T-helper 2 cell (primary cell): ENCODE data around the gene HCFC1R1.
A peak's percentile ranks its signal among the peaks of the same experiment; 100 is the strongest.

Experiments
- DNase-seq, 5 experiments: peaks; one replicate each; pipeline versions ENCODE4 v3.0.0 to v3.0.0-alpha.2; 2012 to 2022

Gene HCFC1R1

DNA sequence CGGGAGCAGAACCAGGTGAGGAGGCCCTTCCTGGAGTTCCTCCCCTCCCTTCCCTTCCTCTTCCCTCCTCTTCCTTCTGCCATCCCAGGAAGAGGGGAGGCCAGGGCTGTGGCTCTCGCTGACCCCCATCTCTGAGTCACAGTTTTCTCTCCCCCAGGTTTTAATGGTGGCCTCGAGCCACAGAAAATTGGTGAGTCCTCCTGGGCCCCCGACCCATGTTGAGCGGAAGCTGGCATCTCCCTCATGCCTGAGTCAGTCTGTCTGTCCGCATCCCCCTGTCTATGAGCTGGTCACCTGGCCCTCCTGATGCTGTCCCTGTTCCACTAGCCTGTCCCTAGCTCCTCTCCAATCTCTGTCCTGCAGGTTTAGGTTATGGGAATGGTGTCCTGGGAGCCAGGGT, 23.8 kb downstream of the HCFC1R1 start:
- DNase-seq = no peak

DNA sequence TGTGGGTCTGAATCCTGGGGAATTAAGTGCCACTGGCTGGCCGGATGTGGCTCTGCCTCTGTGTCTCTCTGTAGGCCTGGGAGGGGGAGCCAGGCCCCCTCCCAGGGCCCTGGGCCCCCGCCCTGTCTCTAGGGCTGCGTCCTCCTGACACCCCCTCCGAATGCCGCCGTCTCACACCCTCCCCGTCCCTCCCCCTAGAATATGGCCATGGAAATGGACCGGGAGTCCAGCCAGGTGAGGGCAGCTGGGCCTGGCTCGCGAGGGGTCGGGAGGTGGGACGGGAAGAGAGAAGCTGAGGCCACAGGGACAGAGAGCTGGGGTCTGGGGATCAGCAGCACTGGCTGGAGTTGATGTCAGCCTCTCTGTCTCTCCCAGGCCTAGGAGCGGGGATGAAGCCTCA, 27.4 kb downstream of the HCFC1R1 start:
- no peak for DNase-seq

DNA sequence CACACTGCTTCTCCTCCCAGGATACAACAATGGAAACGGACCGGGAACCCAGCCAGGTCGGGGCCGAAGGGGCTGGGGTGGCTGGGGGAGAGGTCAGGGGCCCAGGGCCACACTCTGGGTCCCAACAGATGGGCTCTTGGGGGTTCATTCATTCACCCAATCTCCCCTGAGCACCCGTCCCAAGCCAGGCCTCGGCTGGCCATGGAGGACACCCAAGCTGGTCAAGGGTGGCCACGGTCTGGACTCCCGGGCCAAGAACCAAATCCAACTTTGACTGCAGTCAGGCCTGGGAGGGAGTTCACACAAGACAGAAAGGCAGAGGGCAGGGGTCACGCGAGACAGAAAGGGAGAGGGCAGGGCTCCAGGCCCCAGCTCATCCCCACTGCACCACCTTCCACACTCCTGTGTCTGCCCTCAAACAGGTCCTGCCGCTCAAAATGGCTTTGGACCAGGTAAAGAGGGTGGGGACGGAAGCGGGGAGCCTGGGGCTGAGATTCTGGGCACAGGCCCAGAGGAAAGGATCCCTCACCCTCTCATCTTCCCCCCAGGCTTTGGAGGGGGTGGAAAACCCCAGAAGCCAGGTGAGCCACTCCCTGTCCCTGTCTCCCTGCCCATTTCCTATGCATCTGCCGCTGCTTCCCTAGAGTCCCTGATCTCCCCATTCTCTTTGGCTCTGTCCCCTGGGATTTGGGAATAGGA, 31.2 kb downstream of the HCFC1R1 start:
- DNase-seq = no peak

DNA sequence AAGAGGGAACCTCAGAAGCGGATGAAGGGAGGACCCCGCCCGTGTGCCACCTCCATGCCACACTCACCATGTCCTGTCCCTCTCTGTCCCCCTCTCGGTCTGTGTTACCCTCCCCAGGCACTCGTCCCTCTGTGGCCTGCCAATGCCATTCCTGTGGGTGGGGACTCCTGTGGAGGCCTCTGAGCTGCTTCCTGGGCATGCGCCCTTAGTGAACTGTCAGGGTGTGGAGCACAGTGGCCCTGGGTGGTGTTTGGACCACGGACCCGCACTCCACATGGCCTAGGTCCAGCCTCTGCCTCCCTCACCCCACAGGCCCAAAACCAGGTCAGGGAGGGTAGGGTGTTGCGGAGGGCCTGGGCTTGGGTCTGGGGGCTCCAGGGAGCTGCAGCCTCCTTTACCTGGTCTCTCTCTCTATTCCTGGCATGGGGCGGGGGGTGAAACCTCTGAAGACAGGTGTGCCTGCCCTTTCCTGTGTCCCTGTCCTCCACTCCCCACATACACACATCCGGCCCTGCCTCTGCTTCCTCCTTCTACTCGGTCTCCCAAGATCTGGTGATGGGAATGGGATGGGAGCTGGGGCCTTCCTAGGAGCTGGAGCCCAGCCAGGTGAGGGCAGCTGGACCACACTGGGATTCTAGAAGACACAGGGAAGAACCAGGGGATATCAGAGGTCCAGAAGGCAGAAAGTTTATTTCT, 32.0 kb downstream of the HCFC1R1 start:
- DNase-seq = no peak

DNA sequence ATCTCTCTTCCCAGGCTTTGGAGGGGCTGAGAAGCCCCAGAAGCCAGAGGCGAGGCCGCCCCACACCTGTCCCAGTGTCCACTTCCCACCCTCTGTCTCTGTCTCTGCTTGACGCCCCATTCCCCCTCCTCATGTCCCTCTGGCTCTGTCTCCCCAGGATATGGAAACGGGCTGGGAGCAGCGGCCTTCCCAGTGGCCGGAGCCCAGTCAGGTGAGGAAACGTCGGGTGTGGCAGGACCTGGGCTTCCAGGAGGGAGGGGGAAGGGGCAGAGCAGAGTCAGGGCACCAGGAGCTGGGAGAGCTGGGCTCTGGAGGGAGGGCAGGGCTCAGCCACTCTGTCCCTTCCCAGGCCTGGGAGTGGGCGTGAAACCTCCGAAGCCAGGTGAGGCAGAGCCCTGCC, 32.9 kb downstream of the HCFC1R1 start:
- DNase-seq = no peak

DNA sequence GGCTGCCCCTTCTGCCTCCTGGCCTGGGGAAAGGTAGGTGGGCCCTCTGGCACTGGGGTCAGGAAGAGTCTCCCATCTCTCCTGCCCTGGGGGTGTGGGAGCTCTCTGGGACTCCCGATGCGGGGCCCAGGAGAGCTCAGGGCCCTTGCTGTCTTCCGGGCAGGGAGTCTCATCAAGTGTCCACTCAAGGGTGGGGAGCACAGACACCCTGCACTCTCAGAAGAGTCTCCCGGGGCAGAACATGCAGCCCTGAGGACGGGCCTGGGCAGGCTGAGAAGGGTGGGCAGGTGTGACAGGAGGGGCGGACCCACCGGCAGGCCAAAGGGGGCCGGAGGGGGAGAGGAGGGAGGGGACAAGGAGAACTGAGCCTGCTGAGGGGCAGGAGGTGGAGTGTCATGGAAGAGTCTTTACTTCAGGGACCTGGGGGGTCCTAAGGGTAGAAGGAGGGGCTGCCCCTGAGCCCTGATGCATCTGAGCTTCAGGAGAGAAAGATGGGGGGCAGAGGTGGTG, 35.1 kb downstream of the HCFC1R1 start:
- DNase-seq = no peak

DNA sequence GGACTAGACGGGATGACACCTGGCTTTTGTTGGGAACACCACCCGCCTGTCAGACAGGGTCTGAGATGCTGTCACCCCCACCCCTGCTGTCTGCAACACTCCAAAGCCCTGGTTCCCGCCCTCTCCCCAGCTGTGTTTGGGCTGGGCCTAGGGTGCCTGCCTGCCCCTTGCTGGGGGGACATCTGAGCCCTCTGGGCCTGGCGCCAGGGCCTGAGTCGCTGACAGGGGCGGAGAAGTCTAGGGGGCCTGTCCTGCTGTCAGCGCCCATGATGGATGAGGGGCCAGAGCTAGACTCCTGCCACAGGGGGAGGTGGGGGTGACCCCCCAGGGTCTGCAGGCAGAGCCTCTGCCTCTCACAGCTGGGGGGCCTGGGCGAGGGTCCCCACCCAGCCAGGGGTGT, 35.9 kb downstream of the HCFC1R1 start:
- no peak for DNase-seq

DNA sequence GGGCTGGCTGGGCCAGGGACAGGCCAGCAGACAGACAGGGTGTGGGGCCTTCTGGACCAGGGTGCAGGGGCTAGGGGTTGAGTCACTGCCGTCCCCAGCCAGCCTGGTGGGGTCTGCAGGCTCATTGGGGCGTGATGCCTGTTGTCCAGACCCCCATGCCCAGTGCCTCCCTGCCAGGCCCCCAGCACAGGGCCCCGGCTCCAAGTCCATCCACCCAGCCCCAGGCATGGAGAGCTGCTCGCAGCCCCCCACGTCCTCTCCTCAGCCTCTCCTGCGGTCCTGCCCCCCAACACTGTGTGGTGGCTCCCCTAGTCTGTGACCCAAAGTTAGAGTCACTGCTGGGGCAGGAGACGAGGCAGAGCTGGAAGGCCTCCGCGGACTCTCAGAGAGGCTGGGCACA, 36.5 kb downstream of the HCFC1R1 start:
- DNase-seq = no peak

DNA sequence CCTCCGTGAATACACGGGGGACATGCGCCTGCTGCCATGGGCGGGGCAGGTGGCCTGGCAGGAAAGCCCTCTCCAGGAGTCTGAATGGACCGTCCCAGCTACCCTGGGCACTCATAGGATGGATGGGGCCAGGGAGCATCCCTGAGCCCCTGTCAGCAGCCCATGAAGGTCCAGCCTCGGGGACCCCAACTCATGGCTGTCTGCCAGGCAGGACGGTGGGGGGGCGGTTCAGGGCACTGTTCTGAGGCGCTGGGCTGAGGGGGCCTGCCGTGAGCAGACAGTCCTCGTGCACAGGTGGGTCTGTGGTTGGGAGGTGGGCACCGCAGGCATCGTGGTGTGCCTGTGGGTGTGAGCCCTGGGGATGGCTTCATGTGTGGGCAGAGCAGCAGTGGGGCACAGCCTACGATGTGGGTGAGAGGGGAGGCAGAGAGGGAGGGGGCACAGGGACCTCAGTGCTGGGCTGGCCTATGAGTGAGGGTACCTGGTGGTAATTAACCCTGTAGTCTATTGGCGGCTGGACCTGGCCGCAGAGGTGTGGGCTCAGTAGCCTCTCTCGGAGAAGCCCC, 37.0 kb downstream of the HCFC1R1 start:
- no peak for DNase-seq

DNA sequence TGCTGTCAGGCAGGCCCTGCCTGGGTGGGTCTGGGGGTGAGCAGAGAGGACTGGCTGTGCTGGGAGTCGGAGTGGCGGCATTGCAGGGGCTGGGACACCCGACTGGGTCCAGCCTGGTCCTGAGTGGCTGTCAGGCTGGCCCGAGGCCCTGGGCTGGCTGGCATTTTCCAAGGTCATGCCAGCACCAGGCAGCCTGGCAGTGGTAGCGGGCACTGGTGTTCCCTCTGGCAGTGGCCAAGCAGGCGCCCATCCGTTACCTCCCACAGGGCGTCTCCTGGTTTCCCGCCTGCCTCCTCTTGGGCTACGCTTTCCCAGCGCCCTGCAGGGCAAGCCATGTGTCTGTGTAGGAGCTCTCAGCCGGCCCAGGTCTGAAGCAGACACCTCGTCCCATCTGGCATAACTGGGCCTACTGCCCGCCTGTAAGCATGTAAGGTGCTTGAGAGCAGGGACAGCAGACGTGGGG, 37.8 kb downstream of the HCFC1R1 start:
- DNase-seq = no peak

DNA sequence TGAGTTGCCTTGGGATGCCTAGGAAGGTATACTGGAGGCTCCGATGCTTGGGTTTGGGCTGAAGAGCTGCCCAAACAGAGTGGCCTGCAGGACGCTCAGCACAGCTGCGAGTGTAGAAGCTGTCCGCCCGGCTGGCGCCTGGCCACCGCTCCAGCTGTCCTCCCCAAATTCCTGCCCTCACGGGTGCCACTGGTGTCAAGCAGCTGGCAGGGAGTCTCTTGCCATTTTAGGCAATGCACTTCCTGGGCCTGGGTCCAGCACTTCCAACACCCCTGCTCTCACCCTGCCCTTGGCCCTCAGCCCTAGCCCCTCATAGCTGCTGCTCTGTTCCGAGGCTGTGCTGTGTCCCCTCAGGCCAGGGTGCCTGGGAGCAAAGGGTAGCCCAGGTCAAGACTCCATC, 38.3 kb downstream of the HCFC1R1 start:
- no peak for DNase-seq

DNA sequence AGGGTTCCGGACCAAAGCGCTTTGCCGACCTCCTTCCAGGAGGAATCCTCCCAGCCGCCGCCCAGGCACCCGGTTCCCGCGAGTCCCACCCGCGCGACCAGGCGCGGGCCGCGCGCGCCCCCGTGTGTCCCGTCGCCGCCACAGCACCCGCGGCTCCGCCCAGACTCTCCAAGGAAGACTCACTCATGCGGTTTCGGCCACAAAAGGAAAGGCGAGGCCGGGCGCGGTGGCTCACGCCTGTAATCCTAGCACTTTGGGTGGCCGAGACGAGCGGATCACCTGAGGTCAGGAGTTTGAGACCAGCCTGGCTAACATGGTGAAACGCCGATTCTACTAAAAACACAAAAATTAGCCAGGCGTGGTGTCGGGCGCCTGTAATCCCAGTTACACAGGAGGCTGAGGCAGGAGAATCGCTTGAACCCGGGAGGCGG, 40.0 kb downstream of the HCFC1R1 start:
- DNase-seq = peak; percentile 28 to 62 (median 53)

DNA sequence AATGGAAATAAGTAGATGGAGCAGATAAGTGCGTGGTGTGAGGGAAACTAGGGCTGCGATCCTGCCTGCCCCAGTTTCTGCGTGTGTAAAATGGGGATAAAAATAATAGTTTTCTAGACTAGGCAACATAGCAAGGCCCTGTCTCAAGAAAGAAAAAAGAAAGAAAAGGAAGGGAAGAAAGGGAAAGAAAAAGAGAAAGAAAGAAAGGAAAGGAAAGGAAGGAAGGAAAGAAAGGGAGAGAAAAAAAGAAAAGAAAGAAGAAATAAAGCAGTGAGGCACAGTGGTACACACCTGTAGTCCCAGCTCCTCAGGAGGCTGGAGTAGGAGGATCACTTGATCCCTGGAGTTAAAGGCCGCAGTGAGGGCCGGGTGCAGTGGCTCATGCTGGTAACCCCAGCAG, 41.3 kb downstream of the HCFC1R1 start:
- DNase-seq = no peak

DNA sequence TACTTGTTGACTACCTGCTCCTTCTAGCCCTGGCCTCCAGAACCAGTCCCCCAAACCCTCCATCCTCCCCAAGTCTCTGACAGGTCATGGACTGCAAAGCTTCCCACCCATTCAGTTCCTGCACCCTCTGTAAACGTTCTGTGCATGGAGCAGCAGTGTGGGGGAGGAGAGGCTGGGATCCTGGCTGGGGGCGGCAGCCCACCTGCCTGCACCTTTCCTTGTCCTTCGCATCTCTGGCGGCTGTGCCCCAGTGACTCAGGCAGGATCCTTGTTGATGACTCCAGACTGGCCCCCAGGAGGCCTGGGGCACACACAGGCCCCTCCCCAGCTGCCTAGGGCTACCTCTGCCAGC, 41.9 kb downstream of the HCFC1R1 start:
- no peak for DNase-seq

DNA sequence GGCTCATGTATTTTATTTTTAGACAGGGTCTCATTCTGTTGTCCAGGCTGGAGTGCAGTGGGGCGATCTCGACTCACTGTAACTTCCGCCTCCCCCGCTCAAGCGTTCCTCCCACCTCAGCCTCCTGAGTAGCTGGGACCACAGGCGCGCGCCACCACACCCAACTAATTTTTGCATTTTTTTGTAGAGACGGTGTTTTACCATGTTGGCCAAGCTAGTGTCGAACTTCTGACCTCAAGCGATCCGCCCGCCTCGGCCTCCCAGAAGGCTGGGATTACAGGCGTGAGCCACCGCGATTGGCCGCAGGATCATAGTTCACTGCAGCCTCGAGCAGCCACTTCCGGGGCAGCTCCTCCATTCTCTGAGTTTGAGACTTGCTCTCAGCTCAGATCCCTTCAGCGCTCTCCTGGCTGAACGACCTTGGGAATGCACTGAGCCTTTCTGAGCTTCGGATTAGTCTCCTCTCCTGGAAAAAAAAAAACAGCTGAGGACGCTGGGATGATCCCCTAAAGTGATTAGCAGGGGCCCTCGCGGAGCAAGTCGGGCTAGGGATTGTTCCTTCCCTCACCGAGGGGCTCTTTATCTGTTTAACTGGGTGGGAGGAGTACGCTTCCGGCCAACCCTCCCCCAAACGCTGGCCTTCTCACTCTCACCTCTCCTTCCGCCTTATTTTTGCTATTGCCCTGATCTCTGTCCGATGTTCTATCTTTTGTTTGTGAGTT, 42.4 kb downstream of the HCFC1R1 start:
- DNase-seq = no peak

DNA sequence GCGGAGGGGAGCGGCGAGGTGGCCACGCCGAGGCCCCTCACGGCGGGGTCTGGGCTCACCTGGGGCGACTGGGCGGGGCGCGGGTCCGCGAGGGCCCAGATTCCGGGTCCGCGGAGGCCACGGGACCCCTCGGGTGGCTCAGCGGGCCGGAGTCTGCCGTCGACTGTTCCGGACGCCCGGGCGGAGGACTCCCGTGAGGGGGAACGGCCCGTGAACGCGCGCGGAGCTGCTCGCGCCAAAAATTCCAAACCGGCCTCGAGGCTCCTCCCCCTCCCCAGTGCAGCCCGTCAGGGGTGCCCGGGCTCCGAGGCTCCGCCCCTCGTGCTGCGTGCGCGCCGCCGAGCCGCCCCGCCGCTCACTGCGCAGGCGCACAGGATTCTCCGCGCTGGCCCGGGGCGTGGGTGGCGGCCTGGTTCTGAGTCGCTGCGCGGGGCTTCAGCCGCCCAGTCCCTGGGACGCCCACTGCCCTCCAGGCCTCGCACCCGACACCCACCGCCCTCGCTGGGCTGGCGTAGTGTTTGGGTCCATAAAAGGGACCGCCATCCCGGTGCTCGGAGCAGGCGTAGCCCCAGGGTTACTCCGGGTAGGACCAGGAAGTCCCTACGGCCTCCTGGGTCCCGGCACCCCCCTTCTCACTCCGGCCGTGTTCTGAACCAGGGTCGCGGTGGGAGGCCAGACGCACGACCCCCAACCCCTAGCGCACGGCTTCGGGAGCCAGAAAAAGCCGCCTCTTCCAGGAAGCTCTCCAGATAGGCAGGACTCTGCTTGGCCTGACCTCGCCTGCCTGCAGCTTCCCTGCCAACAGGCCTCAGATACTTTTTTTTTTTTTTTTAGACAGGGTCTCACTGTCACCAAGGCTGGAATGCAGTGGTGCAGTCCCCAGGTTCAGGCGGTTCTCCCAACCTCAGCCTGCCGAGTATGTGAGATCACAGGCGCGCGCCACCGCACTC, 43.2 kb downstream of the HCFC1R1 start, which contains the start of gene PKMYT1:
TSS of gene PKMYT1 (minus strand) at position 220 of the 950 bp plus-strand sequence. CDS start 789 bp downstream, outside the sequence.
- peak; percentile 91 to 94 (median 91) for DNase-seq

DNA sequence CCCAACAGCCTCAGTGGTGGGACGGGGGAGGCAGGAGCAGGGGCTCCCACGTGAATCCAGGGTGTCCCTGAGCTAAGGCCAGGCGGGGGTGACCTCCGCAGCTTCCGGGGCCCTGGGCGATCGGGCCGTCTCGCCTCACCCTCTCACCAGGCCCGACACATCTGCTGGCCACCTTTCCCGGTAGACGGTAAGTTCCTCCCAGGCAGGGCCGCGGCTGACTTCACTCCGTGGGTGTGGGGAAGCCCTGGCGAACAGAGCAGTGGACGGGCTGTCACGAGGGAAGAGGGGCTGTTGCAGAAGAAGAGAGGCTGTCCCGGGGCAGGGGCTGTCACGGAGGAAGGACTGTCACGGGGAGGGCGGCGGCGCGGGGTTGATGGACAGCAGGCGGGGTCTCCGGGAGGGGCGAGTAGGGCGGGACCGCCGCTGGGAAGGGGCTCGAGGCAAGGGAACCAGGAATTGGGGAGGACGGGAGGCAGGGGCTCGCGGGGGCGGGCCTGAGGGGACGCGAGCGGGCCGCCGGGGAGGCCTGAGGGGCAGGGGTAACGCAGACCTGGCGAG, 44.0 kb downstream of the HCFC1R1 start:
- DNase-seq = peak in 1 of 5 experiments; percentile 41

DNA sequence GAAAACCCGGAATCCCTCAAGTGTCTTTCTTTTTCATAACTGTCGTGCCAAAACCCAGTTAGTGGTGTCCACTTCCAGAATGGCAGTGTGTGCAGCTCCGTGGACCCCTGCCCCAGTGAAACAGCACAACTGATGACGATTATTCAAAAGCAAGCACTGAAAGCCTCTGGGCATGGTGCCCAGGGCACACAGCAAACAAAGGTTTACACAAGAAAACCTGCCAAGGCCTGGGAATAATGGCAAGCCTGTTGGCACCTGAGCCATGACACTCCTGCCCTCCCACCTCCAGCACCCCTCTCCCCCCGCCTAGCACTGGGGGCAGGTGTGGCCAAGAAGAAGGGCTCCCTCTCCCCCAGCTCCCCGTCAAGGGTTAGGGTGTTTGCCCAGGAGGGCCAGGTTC, 46.3 kb downstream of the HCFC1R1 start:
- no peak for DNase-seq

DNA sequence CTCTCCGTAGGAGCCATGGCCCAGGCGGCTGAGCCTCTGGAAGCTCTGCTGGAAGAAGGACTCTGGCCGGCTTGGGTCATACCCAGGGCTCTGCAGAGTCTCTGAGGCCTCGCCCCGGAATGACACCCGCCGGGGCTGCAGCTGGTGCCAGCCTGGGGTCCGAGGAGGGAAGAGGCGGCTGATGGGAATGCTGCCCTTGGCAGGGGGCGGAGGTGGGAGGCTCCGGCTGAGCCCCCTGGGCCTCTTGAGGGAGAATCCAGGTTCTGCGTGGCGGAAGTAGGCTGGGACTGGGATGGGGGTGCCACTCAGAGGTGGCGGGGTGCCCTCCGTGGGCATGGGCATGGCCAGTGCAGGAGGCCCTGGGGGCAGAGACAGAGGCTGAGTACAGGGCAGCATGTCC, 47.1 kb downstream of the HCFC1R1 start:
- no peak for DNase-seq

DNA sequence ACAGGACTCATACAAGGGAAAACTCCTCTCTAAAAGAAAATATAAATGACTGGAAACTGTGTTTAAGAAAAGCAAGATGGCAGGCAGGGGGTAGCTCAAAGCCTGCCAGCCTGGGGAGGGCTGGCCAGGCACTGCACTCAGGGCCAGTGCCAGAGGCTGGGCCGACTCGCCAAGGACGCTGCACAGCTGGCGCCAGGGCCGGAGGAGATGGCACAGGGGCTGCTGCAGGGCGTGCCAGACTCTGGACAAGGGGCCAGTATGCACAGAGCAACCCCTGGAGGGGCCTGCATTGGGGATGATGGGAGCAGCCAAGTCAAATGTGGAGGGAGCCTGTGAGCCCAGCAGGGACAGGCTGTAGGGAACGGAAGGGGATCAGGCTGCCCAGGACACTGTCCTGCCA, 47.5 kb downstream of the HCFC1R1 start:
- DNase-seq = no peak

DNA sequence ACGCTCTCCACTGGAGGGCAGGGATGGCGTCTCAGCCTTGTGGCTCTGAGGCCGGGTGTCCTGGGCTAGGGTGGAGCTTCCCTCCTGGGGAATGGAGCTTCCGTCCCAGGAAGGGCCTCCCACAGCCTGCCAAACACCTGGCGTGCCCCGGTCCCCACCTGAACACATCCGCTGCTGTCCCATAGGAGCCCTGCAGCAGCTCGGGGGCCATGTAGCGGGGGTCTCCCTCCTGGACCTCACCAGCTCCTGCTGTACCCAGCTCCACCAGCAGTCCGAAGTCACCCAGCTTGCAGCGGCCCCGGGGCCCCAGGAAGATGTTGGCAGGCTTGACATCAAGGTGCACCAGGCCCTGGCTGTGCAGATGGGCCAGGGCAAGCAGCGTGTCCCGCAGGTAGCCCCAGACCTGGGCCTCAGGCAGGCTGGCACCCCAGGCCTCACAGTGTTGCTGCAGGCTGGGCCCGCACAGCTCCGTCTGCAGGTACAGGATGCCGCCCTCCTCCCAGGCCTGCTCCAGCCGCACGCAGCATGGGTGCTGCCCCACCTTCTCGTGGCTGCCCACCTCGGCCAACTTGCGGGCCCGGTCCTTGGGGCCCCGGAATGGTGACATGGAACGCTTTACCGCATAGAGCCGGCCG, 48.5 kb downstream of the HCFC1R1 start:
- DNase-seq = no peak
